AG09319 (cell line): ENCODE data around the gene CYB5RL.
"Not testable (repeated sequence)": the region's sequence is repeated elsewhere in the genome, so short reads cannot be mapped to it uniquely, and the experiment has no call there.

Experiments used
- DNase-seq: peaks from one replicate; pipeline ENCODE4 v3.0.0-alpha.2; 2010; ENCODE audit warnings: low read depth; ENCODE audit errors: extremely low read depth
- CTCF ChIP-seq: IDR thresholded peaks from 2 replicates; pipeline ENCODE4 v1.5.1; 2011; ENCODE audit warnings: low read depth, mild to moderate bottlenecking, inconsistent platforms, low read length, moderate library complexity

CYB5RL gene

GRCh38 chr1:54234284-54234683, 34.5 kb upstream of the CYB5RL start:
- TF ChIP-seq CTCF: no peak
- DNase-seq: no peak

- not testable (repeated sequence) for DNase-seq
Measured at GRCh38 chr1:54233196-54233595, 33.4 kb upstream of the CYB5RL start.

GRCh38 chr1:54230507-54231339, 30.9 kb upstream of the CYB5RL start:
- no peak for TF ChIP-seq CTCF
- DNase-seq: no peak

- no peak for DNase-seq
- TF ChIP-seq CTCF: no peak
Measured at GRCh38 chr1:54229281-54229891, 29.6 kb upstream of the CYB5RL start.

- no peak for DNase-seq
- TF ChIP-seq CTCF: no peak
Measured at GRCh38 chr1:54228638-54229079, 28.8 kb upstream of the CYB5RL start.

- DNase-seq: no peak
- no peak for TF ChIP-seq CTCF
Measured at GRCh38 chr1:54227891-54228310, 28.1 kb upstream of the CYB5RL start.

GRCh38 chr1:54227091-54227602, 27.3 kb upstream of the CYB5RL start:
- no peak for TF ChIP-seq CTCF
- DNase-seq: no peak
